Mucosa of rectum (tissue), 2 donors: ENCODE data around the gene CCK.

Experiments
- H3K27ac ChIP-seq, 2 donors: one replicate each; pipeline ENCODE4 v1.7.0; 2013; ENCODE audit warnings: inconsistent platforms in 2 of 2, low read depth in 2 of 2, low read length in 2 of 2
- H3K27me3 ChIP-seq, 2 donors: one replicate each; pipeline ENCODE4 v1.7.0; 2013; ENCODE audit warnings: low read length in 2 of 2; ENCODE audit not compliant: control insufficient read depth in 2 of 2, insufficient read depth in 2 of 2
- H3K36me3 ChIP-seq, 2 donors: one replicate each; pipeline ENCODE4 v1.7.0; 2013; ENCODE audit warnings: low read length in 2 of 2; ENCODE audit not compliant: control insufficient read depth in 2 of 2, insufficient read depth in 2 of 2
- H3K4me1 ChIP-seq, 2 donors: one replicate each; pipeline ENCODE4 v1.7.0; 2013; ENCODE audit warnings: low read length in 2 of 2, mild to moderate bottlenecking in 1 of 2; ENCODE audit not compliant: control insufficient read depth in 2 of 2, insufficient read depth in 2 of 2
- H3K4me3 ChIP-seq, 2 donors: one replicate each; pipeline ENCODE4 v1.7.0; 2013; ENCODE audit warnings: low read length in 2 of 2
- H3K9ac ChIP-seq, 2 donors: one replicate each; pipeline ENCODE4 v1.7.0; 2013; ENCODE audit warnings: low read length in 2 of 2, low read depth in 1 of 2, mild to moderate bottlenecking in 1 of 2
- H3K9me3 ChIP-seq, 2 donors: one replicate each; pipeline ENCODE4 v1.7.0; 2013; ENCODE audit warnings: low read length in 2 of 2; ENCODE audit not compliant: control insufficient read depth in 2 of 2
- donor health status: healthy.
- donor health status: Normal muscosa, but diverticular disease.

CCK gene

GRCh38 chr3:42270561-42270960 is 4.6 kb upstream of the CCK start:
- Histone ChIP-seq H3K9me3 (no peaks in the 10 kb centered on the region), H3K27ac (no peak overlapping the region), H3K27me3 (peaks cover 9 to 18% of the 10 kb centered on the region in 2 donors), H3K36me3 (no peaks in the 10 kb centered on the region), H3K9ac (no peak overlapping the region), H3K4me3 (no peak overlapping the region), H3K4me1 (no peaks in the 10 kb centered on the region)

- no peak overlapping the region for H3K4me3 ChIP-seq
- no peaks in the 10 kb centered on the region for H3K9me3 ChIP-seq
- H3K9ac ChIP-seq: no peak overlapping the region
- H3K27ac ChIP-seq: no peak overlapping the region
- peaks cover 16 to 22% of the 10 kb centered on the region in 2 donors for H3K27me3 ChIP-seq
- no peaks in the 10 kb centered on the region for H3K4me1 ChIP-seq
- H3K36me3 ChIP-seq: no peaks in the 10 kb centered on the region
These were observed 3.7 kb upstream of the CCK start for GRCh38 chr3:42269647-42270046.

GRCh38 chr3:42267878-42268277 is 1.9 kb upstream of the CCK start:
- peaks cover 30 to 31% of the 10 kb centered on the region in 2 donors for H3K27me3 ChIP-seq

GRCh38 chr3:42265059-42265991 is 660 bp downstream of the CCK start:
- Histone ChIP-seq H3K9ac (no peak overlapping the region), H3K27me3 (peaks cover 41 to 42% of the 10 kb centered on the region in 2 donors), H3K9me3 (no peaks in the 10 kb centered on the region), H3K27ac (no peak overlapping the region), H3K36me3 (no peaks in the 10 kb centered on the region), H3K4me3 (no peak overlapping the region), H3K4me1 (no peaks in the 10 kb centered on the region)

More at GRCh38 chr3:42267878-42268277, 1.9 kb upstream of the CCK start:
- Histone ChIP-seq H3K36me3 (no peaks in the 10 kb centered on the region), H3K9me3 (no peaks in the 10 kb centered on the region), H3K27ac (no peak overlapping the region), H3K4me3 (no peak overlapping the region), H3K4me1 (no peaks in the 10 kb centered on the region), H3K9ac (no peak overlapping the region)

GRCh38 chr3:42264399-42265058 is 1.5 kb downstream of the CCK start:
- no peaks in the 10 kb centered on the region for H3K9me3 ChIP-seq
- no peaks in the 10 kb centered on the region for H3K4me1 ChIP-seq
- no peaks in the 10 kb centered on the region for H3K36me3 ChIP-seq
- no peak overlapping the region for H3K9ac ChIP-seq
- H3K4me3 ChIP-seq: no peak overlapping the region
- no peak overlapping the region for H3K27ac ChIP-seq
- H3K27me3 ChIP-seq: peaks cover 42 to 43% of the 10 kb centered on the region in 2 donors

- Histone ChIP-seq H3K36me3 (no peaks in the 10 kb centered on the region), H3K4me1 (no peaks in the 10 kb centered on the region), H3K4me3 (no peak overlapping the region), H3K27ac (no peak overlapping the region), H3K9me3 (no peaks in the 10 kb centered on the region), H3K27me3 (peaks cover 40 to 42% of the 10 kb centered on the region in 2 donors), H3K9ac (no peak overlapping the region)
These were observed 2.3 kb downstream of the CCK start for GRCh38 chr3:42263354-42264346.

- no peaks in the 10 kb centered on the region for H3K4me1 ChIP-seq
- H3K27me3 ChIP-seq: peaks cover 35 to 42% of the 10 kb centered on the region in 2 donors
- H3K4me3 ChIP-seq: no peak overlapping the region
- H3K9ac ChIP-seq: no peak overlapping the region
- no peaks in the 10 kb centered on the region for H3K9me3 ChIP-seq
- H3K36me3 ChIP-seq: no peaks in the 10 kb centered on the region
- H3K27ac ChIP-seq: no peak overlapping the region
These were observed 3.5 kb downstream of the CCK start for GRCh38 chr3:42262525-42262924.

GRCh38 chr3:42257007-42257406 is 9.0 kb downstream of the CCK start:
- H3K4me3 ChIP-seq: no peak overlapping the region
- peaks cover 12 to 13% of the 10 kb centered on the region in 2 donors for H3K27me3 ChIP-seq
- H3K36me3 ChIP-seq: no peaks in the 10 kb centered on the region
- peaks cover 2 to 10% of the 10 kb centered on the region in 2 donors for H3K4me1 ChIP-seq
- H3K9me3 ChIP-seq: no peaks in the 10 kb centered on the region
- no peak overlapping the region for H3K9ac ChIP-seq
- no peak overlapping the region for H3K27ac ChIP-seq

GRCh38 chr3:42256135-42256819 is 9.7 kb downstream of the CCK start:
- no peaks in the 10 kb centered on the region for H3K36me3 ChIP-seq
- H3K4me3 ChIP-seq: no peak overlapping the region
- H3K27ac ChIP-seq: no peak overlapping the region
- H3K9me3 ChIP-seq: no peaks in the 10 kb centered on the region
- H3K27me3 ChIP-seq: peaks cover 5 to 11% of the 10 kb centered on the region in 2 donors
- no peak overlapping the region for H3K9ac ChIP-seq
- H3K4me1 ChIP-seq: peaks cover 2 to 10% of the 10 kb centered on the region in 2 donors
